HepG2 (cell line): Measurements from ENCODE around the gene GFRA3. TPM values are rescaled to one million over a fixed set of nuclear protein-coding genes. Genes with fewer than 3 reads are reported as not detected.

Experiments used
- ATAC-seq: fragments of 200-7000 bp; cut with Tn5 transposase; 3 replicates; pipeline ENCODE4 v1.9.1; 2020; ENCODE audit warnings: mild to moderate bottlenecking, moderate library complexity
- BruUV-seq: library from RNA; stranded (reverse); fragments of 400-500 nt; replicated peaks from 2 replicates; lab custom pipeline; 2021; lab: Mats Ljungman, UMichigan
- CTCF ChIA-PET: fragments of 300-600 bp; formaldehyde crosslinking; extraction: SDS; loops from one replicate; lab custom pipeline; 2021; ENCODE audit warnings: low total read pairs, inconsistent platforms, low intra/inter-chr PET ratio; lab: Yijun Ruan, JAX
- POLR2A ChIA-PET: fragments of 350-600 bp; sonication (Branson Sonifier 250); formaldehyde crosslinking; loops from one replicate; lab custom pipeline; 2020; ENCODE audit warnings: antibody characterized with exemption, inconsistent platforms; lab: Yijun Ruan, JAX
- DNase-seq: peaks from one replicate; pipeline ENCODE4 v3.0.0-alpha.2; 2015; ENCODE audit warnings: low spot score
- FAIRE-seq: peaks from 3 replicates; lab custom pipeline; 2011; peaks lifted over from hg19 to GRCh38; lab: Jason Lieb, UNC
- H2AFZ ChIP-seq: one replicate; pipeline ENCODE4 v1.6.1; 2011; ENCODE audit warnings: low read length, inconsistent platforms
- H3K27ac ChIP-seq: fragments of 300-600 bp; 3 replicates; pipeline ENCODE4 v1.8.0; 2011; ENCODE audit warnings: mixed run types, mild to moderate bottlenecking, mixed read lengths, low read length, inconsistent platforms; ENCODE audit not compliant: insufficient read depth; ENCODE audit errors: extremely low read length
- H3K27me3 ChIP-seq, 2 experiments: fragments of 200-600 bp in 1 of 2; 2 replicates in 1 of 2; 3 replicates in 1 of 2; pipeline versions ENCODE4 v1.6.0 to v1.8.0; 2011; ENCODE audit warnings: low read length in 2 of 2, mild to moderate bottlenecking in 2 of 2, moderate library complexity in 2 of 2, inconsistent platforms in 1 of 2; ENCODE audit not compliant: insufficient read depth in 2 of 2, control insufficient read depth in 1 of 2
- H3K36me3 ChIP-seq, 2 experiments: fragments of 200-600 bp in 1 of 2; replicated peaks in 1 of 2; 2 replicates in 1 of 2; 3 replicates in 1 of 2; pipeline versions ENCODE4 v1.5.1 to v1.8.0; 2011; ENCODE audit warnings: low read length in 2 of 2, inconsistent platforms in 1 of 2; ENCODE audit not compliant: insufficient read depth in 2 of 2, control insufficient read depth in 1 of 2
- H3K4me1 ChIP-seq: 2 replicates; pipeline ENCODE4 v1.5.1; 2012; ENCODE audit warnings: low read length, inconsistent platforms; ENCODE audit not compliant: insufficient read depth
- H3K4me2 ChIP-seq: 2 replicates; pipeline ENCODE4 v1.6.0; 2011; ENCODE audit warnings: low read depth, low read length, inconsistent platforms
- H3K4me3 ChIP-seq, 3 experiments: fragments of 200-600 bp in 1 of 3; sonication (generic), shearing (Covaris generic) in 1 of 3; replicated peaks in 1 of 3; 2 replicates each; pipeline ENCODE4 v1.5.1; 2011 to 2016; ENCODE audit warnings: low read length in 3 of 3, inconsistent platforms in 2 of 3, low read depth in 2 of 3, mild to moderate bottlenecking in 2 of 3, control low read depth in 1 of 3, mixed read lengths in 1 of 3; ENCODE audit not compliant: insufficient read depth in 1 of 3
- H3K79me2 ChIP-seq: one replicate; pipeline ENCODE4 v1.6.1; 2011; ENCODE audit warnings: low read length, inconsistent platforms; ENCODE audit not compliant: insufficient read depth
- H3K9ac ChIP-seq: 2 replicates; pipeline ENCODE4 v1.6.0; 2011; ENCODE audit warnings: mild to moderate bottlenecking, low read depth, low read length, inconsistent platforms; ENCODE audit not compliant: insufficient read depth
- H3K9me3 ChIP-seq: 2 replicates; pipeline ENCODE4 v1.5.1; 2012; ENCODE audit warnings: mild to moderate bottlenecking, low read length
- H4K20me1 ChIP-seq: 2 replicates; pipeline ENCODE4 v1.6.0; 2011; ENCODE audit warnings: inconsistent platforms, mild to moderate bottlenecking, low read length, moderate library complexity; ENCODE audit not compliant: insufficient read depth
- MYNN ChIP-seq: sonication (generic); formaldehyde crosslinking; IDR thresholded peaks from 2 replicates; pipeline ENCODE4 v1.4.0; 2020; ENCODE audit warnings: mild to moderate bottlenecking, low read depth, missing genetic modification reagents
- RARG ChIP-seq: sonication (generic); formaldehyde crosslinking; IDR thresholded peaks from 2 replicates; pipeline ENCODE4 v1.4.0; 2020; ENCODE audit warnings: low read depth, mild to moderate bottlenecking, missing genetic modification reagents
- TERF1 ChIP-seq: sonication (generic); formaldehyde crosslinking; IDR thresholded peaks from 2 replicates; pipeline ENCODE4 v1.8.0; 2022; ENCODE audit warnings: mild to moderate bottlenecking, missing genetic modification reagents, moderate library complexity
- WGBS: methylation state at CpG from one replicate; pipeline ENCODE4 v1.1.6; 2017; ENCODE audit warnings: low lambda C conversion rate; 5-methylcytosine and 5-hydroxymethylcytosine counted together
- in situ Hi-C: cut with HindIII; loops from 2 replicates; pipeline ENCODE4 v1.10.0; 2017; ENCODE audit warnings: low pct_unique_long_range_greater_than_20kb; ENCODE audit not compliant: extremely low pct_ligation_motif_present
- intact Hi-C: fragments of 100-400 bp; cut with micrococcal nuclease; formaldehyde crosslinking; loops from one replicate; pipeline ENCODE4 v1.10.0; 2022; ENCODE audit not compliant: unreplicated experiment
- polyA plus RNA-seq, 8 experiments: library from polyadenylated mRNA; depleted of rRNA in 3 of 8; stranded (reverse) in 7 of 8; unstranded in 1 of 8; fragments of >200 nt; fragmentation: Illumina TruSeq in 4 of 8; extraction: Trizol in 4 of 8; gene quantifications; 2 replicates each; pipeline versions ENCODE4 v1.2.1 to v1.2.3, GENCODE V29; 2011 to 2016; ENCODE audit warnings: low read depth in 4 of 8, missing spikeins in 1 of 8, mixed read lengths in 1 of 8; ENCODE audit not compliant: insufficient read depth in 1 of 8
- total RNA-seq, 5 experiments: library from RNA; depleted of rRNA; stranded (reverse); fragments of >200 nt; fragmentation: Illumina TruSeq; extraction: Trizol; gene quantifications; 2 replicates each; pipeline ENCODE4 v1.2.3, GENCODE V29; 2016; ENCODE audit warnings: low read depth in 1 of 5
- TF ChIP-seq, protein P1 (sequence below): sonication (generic); formaldehyde crosslinking; IDR thresholded peaks from 2 replicates; pipeline ENCODE4 v1.4.0; 2020; ENCODE audit warnings: missing genetic modification reagents
- TF ChIP-seq, protein P2 (sequence below): sonication (generic); formaldehyde crosslinking; IDR thresholded peaks from 2 replicates; pipeline ENCODE4 v1.4.0; 2020; ENCODE audit warnings: missing genetic modification reagents

The GFRA3 gene
- total and polyA plus RNA-seq, 2 of the 13 experiments (the other 11 are each of a cell fraction or from before 2014, with no cell fraction given), result 0.27 to 0.30 TPM

DNA sequence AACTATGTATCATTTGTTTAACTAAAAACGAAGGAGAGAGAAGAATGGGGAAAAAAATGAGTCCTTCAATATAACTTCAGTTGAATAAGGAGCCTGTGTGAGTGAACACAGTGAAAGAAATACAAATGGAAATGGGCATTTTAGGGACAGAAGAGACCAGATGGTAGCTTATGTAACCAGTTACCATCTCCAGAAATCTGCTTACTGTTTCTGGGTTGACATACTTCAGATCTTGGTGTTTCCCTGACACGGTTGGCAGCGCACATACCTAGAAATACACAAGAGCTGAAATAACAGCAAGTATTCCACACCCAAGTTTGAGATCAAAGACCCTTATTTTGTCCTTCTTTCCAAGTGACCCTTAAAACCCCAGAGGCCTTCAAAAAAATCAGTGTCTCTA is 14.9 kb upstream of the GFRA3 start (continued):
- TF ChIP-seq, protein P1, sequence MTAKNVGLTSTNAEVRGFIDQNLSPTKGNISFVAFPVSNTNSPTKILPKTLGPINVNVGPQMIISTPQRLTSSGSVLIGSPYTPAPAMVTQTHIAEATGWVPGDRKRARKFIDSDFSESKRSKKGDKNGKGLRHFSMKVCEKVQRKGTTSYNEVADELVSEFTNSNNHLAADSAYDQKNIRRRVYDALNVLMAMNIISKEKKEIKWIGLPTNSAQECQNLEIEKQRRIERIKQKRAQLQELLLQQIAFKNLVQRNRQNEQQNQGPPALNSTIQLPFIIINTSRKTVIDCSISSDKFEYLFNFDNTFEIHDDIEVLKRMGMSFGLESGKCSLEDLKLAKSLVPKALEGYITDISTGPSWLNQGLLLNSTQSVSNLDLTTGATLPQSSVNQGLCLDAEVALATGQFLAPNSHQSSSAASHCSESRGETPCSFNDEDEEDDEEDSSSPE (CRISPR knock-in tag), result no peak
- no peak for TF ChIP-seq RARG (CRISPR knock-in tag)
- TF ChIP-seq, protein P2, sequence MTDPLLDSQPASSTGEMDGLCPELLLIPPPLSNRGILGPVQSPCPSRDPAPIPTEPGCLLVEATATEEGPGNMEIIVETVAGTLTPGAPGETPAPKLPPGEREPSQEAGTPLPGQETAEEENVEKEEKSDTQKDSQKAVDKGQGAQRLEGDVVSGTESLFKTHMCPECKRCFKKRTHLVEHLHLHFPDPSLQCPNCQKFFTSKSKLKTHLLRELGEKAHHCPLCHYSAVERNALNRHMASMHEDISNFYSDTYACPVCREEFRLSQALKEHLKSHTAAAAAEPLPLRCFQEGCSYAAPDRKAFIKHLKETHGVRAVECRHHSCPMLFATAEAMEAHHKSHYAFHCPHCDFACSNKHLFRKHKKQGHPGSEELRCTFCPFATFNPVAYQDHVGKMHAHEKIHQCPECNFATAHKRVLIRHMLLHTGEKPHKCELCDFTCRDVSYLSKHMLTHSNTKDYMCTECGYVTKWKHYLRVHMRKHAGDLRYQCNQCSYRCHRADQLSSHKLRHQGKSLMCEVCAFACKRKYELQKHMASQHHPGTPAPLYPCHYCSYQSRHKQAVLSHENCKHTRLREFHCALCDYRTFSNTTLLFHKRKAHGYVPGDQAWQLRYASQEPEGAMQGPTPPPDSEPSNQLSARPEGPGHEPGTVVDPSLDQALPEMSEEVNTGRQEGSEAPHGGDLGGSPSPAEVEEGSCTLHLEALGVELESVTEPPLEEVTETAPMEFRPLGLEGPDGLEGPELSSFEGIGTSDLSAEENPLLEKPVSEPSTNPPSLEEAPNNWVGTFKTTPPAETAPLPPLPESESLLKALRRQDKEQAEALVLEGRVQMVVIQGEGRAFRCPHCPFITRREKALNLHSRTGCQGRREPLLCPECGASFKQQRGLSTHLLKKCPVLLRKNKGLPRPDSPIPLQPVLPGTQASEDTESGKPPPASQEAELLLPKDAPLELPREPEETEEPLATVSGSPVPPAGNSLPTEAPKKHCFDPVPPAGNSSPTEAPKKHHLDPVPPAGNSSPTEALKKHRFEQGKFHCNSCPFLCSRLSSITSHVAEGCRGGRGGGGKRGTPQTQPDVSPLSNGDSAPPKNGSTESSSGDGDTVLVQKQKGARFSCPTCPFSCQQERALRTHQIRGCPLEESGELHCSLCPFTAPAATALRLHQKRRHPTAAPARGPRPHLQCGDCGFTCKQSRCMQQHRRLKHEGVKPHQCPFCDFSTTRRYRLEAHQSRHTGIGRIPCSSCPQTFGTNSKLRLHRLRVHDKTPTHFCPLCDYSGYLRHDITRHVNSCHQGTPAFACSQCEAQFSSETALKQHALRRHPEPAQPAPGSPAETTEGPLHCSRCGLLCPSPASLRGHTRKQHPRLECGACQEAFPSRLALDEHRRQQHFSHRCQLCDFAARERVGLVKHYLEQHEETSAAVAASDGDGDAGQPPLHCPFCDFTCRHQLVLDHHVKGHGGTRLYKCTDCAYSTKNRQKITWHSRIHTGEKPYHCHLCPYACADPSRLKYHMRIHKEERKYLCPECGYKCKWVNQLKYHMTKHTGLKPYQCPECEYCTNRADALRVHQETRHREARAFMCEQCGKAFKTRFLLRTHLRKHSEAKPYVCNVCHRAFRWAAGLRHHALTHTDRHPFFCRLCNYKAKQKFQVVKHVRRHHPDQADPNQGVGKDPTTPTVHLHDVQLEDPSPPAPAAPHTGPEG, result no peak
- no peak for TF ChIP-seq MYNN

DNA sequence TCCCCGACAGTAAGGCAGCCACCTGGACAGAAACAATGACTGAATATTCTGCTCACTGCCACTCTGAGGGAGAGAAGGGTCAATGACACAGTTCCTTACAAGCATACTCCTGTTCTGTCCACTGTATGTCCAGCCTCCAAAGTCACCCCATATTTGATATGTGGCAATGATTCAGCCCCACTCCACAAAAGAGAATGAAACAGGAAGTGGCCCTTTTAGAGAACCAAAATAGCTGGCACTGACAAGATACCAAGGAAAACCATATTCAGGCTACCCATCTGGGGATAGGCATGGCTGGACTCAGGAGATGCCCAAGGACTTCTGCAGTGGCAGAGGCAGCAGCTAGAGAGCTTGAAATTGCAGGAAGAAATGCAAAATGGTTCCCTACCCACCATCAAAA is 12.8 kb upstream of the GFRA3 start:
- no peaks in the 10 kb centered on the region for H3K9me3 ChIP-seq
- H3K9ac ChIP-seq, result no peak overlapping the region
- no peak for ATAC-seq
- FAIRE-seq, result no peak
- no peaks in the 10 kb centered on the region for H3K27me3 ChIP-seq
- ChIA-PET CTCF (no interaction called here), POLR2A (no interaction called here)
- no peak overlapping the region for H3K4me2 ChIP-seq
- no TSS peak for BruUV-seq
- H3K4me1 ChIP-seq, result no peaks in the 10 kb centered on the region
- in situ Hi-C loops (no loop called here), intact Hi-C loops (no loop called here)
- no peaks in the 10 kb centered on the region for H3K79me2 ChIP-seq
- no peak for DNase-seq
- TF ChIP-seq TERF1 (CRISPR knock-in tag), result no peak
- no peak overlapping the region for H3K4me3 ChIP-seq
- WGBS, result 100% methylated on average over 1 of the region's 1 CpG
- H3K36me3 ChIP-seq, result peaks cover 11 to 47% of the 10 kb centered on the region in 2 experiments; a peak in 4 of 5 replicates
- H4K20me1 ChIP-seq, result no peaks in the 10 kb centered on the region
- H2AFZ ChIP-seq, result no peak overlapping the region
- H3K27ac ChIP-seq, result no peak overlapping the region
